ENCODE results near the gene CRAT. TPM values are rescaled to one million over a fixed set of nuclear protein-coding genes. Genes with fewer than 3 reads are reported as not detected.

Gene CRAT
- total RNA-seq, 4 donors from 2014 or later: 137 to 167 (median 144) TPM

GRCh38 chr9:129108083-129108804 lies 2.3 kb downstream of the CRAT start:
- Histone ChIP-seq H3K9me3 (no peaks in the 10 kb centered on the region), H3K27ac (peak overlapping the region; percentile 92 to 99 (median 96)), H3K4me1 (peaks cover 45 to 60% of the 10 kb centered on the region in 2 donors), H3K36me3 (no peaks in the 10 kb centered on the region), H3K27me3 (no peaks in the 10 kb centered on the region), H3K4me3 (no peak overlapping the region)
- TF ChIP-seq POLR2A (IDR thresholded peaks at IDR 0.05): no peak
- TF ChIP-seq, protein P1, sequence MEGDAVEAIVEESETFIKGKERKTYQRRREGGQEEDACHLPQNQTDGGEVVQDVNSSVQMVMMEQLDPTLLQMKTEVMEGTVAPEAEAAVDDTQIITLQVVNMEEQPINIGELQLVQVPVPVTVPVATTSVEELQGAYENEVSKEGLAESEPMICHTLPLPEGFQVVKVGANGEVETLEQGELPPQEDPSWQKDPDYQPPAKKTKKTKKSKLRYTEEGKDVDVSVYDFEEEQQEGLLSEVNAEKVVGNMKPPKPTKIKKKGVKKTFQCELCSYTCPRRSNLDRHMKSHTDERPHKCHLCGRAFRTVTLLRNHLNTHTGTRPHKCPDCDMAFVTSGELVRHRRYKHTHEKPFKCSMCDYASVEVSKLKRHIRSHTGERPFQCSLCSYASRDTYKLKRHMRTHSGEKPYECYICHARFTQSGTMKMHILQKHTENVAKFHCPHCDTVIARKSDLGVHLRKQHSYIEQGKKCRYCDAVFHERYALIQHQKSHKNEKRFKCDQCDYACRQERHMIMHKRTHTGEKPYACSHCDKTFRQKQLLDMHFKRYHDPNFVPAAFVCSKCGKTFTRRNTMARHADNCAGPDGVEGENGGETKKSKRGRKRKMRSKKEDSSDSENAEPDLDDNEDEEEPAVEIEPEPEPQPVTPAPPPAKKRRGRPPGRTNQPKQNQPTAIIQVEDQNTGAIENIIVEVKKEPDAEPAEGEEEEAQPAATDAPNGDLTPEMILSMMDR (IDR thresholded peaks at IDR 0.05 in 4 of 5, conservative IDR thresholded peaks at IDR 0.05 in 1 of 5): no peak
- DNase-seq (no peak), ATAC-seq (no peak)
- in situ Hi-C loops (cut with MboI; ENCODE audit: low sequenced_read_pairs in 4 of 4): no loop called here
- intact Hi-C loops (cut with DNase I; ENCODE audit: low total_unique reads): no loop called here

GRCh38 chr9:129107651-129108050 lies 2.9 kb downstream of the CRAT start:
- no peaks in the 10 kb centered on the region for H3K36me3 ChIP-seq

GRCh38 chr9:129105857-129106694 lies 4.5 kb downstream of the CRAT start:
- intact Hi-C loops (cut with DNase I; ENCODE audit: low total_unique reads): no loop called here
- H3K36me3 ChIP-seq: peaks cover 0 to 5% of the 10 kb centered on the region in 2 donors
- TF ChIP-seq, protein P1 (IDR thresholded peaks at IDR 0.05 in 4 of 5, conservative IDR thresholded peaks at IDR 0.05 in 1 of 5): no peak
- TF ChIP-seq POLR2A (IDR thresholded peaks at IDR 0.05): no peak

More at GRCh38 chr9:129107651-129108050, 2.9 kb downstream of the CRAT start:
- Histone ChIP-seq H3K27me3 (no peaks in the 10 kb centered on the region), H3K9me3 (no peaks in the 10 kb centered on the region), H3K4me1 (peaks cover 47 to 60% of the 10 kb centered on the region in 2 donors), H3K27ac (peak overlapping the region; percentile 92 to 99 (median 96)), H3K4me3 (no peak overlapping the region)
- no peak for ATAC-seq
- TF ChIP-seq POLR2A (IDR thresholded peaks at IDR 0.05): no peak
- TF ChIP-seq, protein P1 (IDR thresholded peaks at IDR 0.05 in 4 of 5, conservative IDR thresholded peaks at IDR 0.05 in 1 of 5): no peak
- DNase-seq: no peak
- intact Hi-C loops (cut with DNase I; ENCODE audit: low total_unique reads): no loop called here
- in situ Hi-C loops (cut with MboI; ENCODE audit: low sequenced_read_pairs in 4 of 4): no loop called here

GRCh38 chr9:129104051-129104450 lies 6.5 kb downstream of the CRAT start:
- TF ChIP-seq POLR2A (IDR thresholded peaks at IDR 0.05): no peak
- TF ChIP-seq, protein P1 (IDR thresholded peaks at IDR 0.05 in 4 of 5, conservative IDR thresholded peaks at IDR 0.05 in 1 of 5): no peak
- Histone ChIP-seq H3K4me1 (peaks cover 34 to 43% of the 10 kb centered on the region in 2 donors), H3K27me3 (no peaks in the 10 kb centered on the region), H3K4me3 (no peak overlapping the region), H3K27ac (peak overlapping the region; percentile 83 to 92 (median 88)), H3K36me3 (peaks cover 0 to 5% of the 10 kb centered on the region in 2 donors), H3K9me3 (no peaks in the 10 kb centered on the region)
- DNase-seq (peak in 1 of 2 donors; percentile 55), ATAC-seq (peak; percentile 8 to 14)
- in situ Hi-C loops (cut with MboI; ENCODE audit: low sequenced_read_pairs in 4 of 4) (no loop called here), intact Hi-C loops (cut with DNase I; ENCODE audit: low total_unique reads) (no loop called here)

More at GRCh38 chr9:129105857-129106694, 4.5 kb downstream of the CRAT start:
- no peaks in the 10 kb centered on the region for H3K9me3 ChIP-seq
- ATAC-seq (no peak), DNase-seq (no peak)
- H3K27me3 ChIP-seq: no peaks in the 10 kb centered on the region
- no peak overlapping the region for H3K4me3 ChIP-seq
- in situ Hi-C loops (cut with MboI; ENCODE audit: low sequenced_read_pairs in 4 of 4): no loop called here
- peak overlapping the region; percentile 30 to 99 (median 95) for H3K27ac ChIP-seq
- H3K4me1 ChIP-seq: peaks cover 40 to 53% of the 10 kb centered on the region in 2 donors

Data from gastrocnemius medialis (tissue), 4 donors.